ENCODE data around the gene TAOK3.
A peak's percentile ranks its signal among the peaks of the same experiment; 100 is the strongest.
"Not testable (repeated sequence)": the region's sequence is repeated elsewhere in the genome, so short reads cannot be mapped to it uniquely, and the experiment has no call there.

Gene TAOK3

GRCh38 chr12:118282767-118283166 is 89.9 kb downstream of the TAOK3 start:
- TF ChIP-seq, protein P1, sequence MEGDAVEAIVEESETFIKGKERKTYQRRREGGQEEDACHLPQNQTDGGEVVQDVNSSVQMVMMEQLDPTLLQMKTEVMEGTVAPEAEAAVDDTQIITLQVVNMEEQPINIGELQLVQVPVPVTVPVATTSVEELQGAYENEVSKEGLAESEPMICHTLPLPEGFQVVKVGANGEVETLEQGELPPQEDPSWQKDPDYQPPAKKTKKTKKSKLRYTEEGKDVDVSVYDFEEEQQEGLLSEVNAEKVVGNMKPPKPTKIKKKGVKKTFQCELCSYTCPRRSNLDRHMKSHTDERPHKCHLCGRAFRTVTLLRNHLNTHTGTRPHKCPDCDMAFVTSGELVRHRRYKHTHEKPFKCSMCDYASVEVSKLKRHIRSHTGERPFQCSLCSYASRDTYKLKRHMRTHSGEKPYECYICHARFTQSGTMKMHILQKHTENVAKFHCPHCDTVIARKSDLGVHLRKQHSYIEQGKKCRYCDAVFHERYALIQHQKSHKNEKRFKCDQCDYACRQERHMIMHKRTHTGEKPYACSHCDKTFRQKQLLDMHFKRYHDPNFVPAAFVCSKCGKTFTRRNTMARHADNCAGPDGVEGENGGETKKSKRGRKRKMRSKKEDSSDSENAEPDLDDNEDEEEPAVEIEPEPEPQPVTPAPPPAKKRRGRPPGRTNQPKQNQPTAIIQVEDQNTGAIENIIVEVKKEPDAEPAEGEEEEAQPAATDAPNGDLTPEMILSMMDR (conservative IDR thresholded peaks at IDR 0.05; ENCODE audit: low read depth, low read length): no peak
- no peak overlapping the region for H3K4me3 ChIP-seq (ENCODE audit: low read depth, low read length)
- no peak for DNase-seq (ENCODE audit: low read depth)

GRCh38 chr12:118278288-118278687 is 94.4 kb downstream of the TAOK3 start:
- DNase-seq (ENCODE audit: low read depth); H3K4me3 ChIP-seq (ENCODE audit: low read depth, low read length): not testable (repeated sequence)

DNA sequence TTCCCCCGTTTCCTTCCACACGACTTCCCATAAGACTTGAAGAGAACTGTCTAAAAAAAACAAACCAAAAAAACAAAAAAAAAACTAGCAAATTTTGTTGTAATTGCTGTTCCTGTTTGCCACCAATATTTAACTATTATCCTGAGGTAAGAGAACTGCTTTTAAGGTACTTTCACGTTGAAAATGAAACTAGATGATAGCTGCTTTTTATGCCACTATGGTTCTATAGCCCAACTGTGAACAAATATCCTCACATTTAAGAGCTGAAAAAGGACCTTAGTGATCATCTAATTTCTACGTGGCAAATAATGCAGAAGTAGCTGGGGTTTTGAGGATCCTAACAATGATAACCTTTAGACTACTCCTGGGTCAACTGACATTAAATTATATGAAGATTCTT is 98.6 kb downstream of the TAOK3 start:
- no peak overlapping the region for H3K4me3 ChIP-seq (ENCODE audit: low read depth, low read length)
- DNase-seq (ENCODE audit: low read depth): no peak
- TF ChIP-seq, protein P1 (conservative IDR thresholded peaks at IDR 0.05; ENCODE audit: low read depth, low read length): no peak

DNA sequence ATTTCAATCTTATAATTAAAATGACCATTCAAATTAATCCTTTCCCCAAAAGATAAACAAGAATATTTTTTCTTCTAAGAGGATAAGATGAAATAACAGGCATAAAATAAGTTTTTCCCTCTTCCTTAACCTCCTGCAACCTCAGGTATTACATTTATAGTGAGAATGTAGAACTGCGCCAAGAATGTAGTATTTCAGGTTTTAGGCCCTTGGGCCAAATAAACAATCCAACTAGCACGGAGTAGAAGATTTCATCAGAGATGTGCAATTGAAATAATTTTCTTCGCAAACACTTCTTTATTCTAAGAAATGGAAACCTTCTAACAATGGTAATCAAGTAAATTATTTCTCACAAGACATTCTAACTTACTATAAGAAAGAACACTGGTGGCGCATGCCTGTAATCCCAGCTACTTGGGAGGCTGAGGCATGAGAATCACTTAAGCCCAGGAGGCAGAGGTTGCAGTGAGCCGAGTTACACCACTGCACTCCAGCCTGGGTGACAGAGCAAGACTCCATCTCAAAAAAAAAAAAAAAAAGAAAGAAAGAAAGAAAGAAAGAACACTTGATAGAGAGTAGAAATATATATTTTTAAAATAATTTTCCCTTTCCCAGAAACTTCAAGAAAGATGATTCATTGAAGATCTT is 100.8 kb downstream of the TAOK3 start:
- peak; percentile 39 for DNase-seq (ENCODE audit: low read depth)
- no peak overlapping the region for H3K4me3 ChIP-seq (ENCODE audit: low read depth, low read length)
- TF ChIP-seq, protein P1 (conservative IDR thresholded peaks at IDR 0.05; ENCODE audit: low read depth, low read length): no peak

DNA sequence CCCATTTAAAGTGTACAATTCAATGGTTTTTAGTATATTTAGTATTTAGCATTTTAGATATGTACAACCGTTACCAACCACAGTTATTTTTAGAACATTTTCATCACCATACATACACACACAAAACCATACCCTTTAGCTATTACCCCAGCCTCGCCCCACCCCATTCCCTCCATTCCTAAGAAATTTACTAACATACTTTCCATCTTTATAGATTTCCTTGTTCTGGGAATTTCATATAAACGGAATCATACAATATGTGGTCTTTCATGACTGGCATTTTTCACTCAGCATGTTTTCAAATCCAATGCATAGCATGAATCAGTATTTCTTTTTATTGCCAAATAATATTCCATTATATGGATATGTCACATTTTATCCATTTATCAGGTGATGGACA is 101.5 kb downstream of the TAOK3 start:
- TF ChIP-seq, protein P1 (conservative IDR thresholded peaks at IDR 0.05; ENCODE audit: low read depth, low read length): no peak
- H3K4me3 ChIP-seq (ENCODE audit: low read depth, low read length): no peak overlapping the region
- no peak for DNase-seq (ENCODE audit: low read depth)

DNA sequence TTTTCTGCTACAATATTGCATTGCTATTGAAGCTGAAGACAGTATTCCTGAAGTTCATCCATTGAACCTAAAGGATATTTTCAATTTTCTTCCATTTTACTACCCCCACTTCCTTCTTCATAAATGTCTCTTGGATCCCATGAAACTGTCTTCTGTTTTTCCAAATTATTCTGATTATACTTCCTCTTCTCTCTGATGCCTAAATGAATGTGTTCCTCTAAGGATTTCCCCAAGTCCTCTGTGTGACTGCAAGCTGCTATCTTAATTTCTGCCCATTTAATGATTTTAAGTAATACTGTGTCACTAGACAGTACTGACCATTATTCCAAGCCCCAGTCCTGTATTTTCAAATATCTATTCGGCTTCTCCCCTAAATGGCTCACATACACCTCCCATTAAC is 102.9 kb downstream of the TAOK3 start:
- H3K4me3 ChIP-seq (ENCODE audit: low read depth, low read length): no peak overlapping the region
- no peak for DNase-seq (ENCODE audit: low read depth)
- TF ChIP-seq, protein P1 (conservative IDR thresholded peaks at IDR 0.05; ENCODE audit: low read depth, low read length): no peak

DNA sequence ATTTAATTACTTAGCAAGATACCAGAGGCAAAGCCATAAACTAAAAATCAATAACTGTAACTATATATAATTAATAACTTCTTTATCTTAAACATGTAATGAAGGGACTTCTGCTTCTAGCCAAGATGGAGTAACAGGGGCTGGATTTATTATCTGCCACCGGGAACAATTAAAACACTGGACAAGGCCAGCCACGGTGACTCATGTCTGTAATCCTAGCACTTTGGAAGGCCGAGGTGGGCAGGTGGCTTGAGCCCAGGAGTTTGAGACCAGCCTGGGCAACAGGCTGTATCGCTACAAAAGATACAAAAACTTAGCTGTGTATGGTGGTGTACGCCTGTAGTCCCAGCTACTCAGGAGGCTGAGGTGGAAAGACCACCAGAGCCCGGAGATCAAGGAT is 113.6 kb downstream of the TAOK3 start:
- no peak overlapping the region for H3K4me3 ChIP-seq (ENCODE audit: low read depth, low read length)
- no peak for DNase-seq (ENCODE audit: low read depth)
- TF ChIP-seq, protein P1 (conservative IDR thresholded peaks at IDR 0.05; ENCODE audit: low read depth, low read length): no peak

Data from choroid plexus epithelial cell (primary cell).